COR-L47 (cell line): ENCODE measurements around the gene DLST.

Experiments used
- DNase-seq: peaks from one replicate; lab custom pipeline; 2025; lab: John Stamatoyannopoulos, UW

DLST gene

DNA sequence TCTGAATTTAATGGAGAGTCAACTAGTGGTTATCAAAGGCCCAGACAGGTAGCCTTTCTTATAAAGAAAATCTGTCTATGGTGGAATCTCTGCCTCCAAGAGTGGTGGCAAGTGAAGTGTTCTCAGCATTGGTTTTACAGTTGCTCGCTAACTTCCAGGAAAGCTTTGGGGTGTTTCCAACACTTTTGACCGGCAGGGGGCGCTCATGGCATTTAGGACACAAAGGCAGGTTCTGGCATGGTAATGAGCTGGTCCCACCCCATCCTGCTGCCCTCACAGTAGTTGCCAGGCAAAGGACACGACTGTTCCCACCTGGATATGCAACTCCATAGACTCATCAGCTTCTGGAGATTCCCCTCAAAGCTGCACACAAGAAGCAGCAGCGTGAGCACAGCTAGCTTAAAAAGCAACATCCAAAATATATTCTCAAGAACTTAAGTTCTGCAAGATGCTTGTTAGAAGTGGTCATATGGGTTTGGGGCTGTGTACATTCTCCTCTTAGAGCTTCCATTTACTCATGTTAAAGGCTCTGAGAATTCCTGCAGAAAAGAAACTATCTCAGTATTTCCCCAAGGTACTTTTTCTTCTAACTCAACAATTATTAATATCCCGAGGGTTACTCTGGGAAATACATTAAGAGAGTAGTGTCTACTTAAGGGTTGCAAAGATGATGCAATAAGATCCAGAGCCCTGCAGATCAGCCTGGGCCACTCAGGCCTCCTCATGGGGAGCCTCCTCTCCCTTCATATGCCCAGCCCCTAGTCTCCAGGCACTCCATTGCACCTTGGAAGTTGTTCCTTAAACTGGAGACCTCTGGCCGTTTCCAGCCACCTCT is 20.6 kb upstream of the DLST start:
- peak; percentile 79 for DNase-seq

DNA sequence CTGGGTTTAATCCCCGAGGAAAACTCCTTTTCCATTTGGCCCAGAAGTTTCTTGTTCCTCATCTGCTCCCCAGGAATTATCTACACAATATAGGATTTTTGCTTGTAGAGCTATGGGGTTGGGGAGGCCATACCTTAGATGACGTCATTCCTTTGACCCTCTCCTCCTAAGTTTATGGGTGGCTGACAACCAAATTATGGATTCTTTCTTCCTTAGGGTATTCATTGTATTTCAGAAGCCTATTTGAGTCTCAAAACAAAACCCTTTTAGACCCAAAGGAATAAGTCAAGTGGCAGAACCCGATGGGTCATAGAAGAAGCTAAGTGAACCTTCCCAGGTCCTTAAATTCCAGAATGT is 20.0 kb upstream of the DLST start:
- DNase-seq, result no peak

DNA sequence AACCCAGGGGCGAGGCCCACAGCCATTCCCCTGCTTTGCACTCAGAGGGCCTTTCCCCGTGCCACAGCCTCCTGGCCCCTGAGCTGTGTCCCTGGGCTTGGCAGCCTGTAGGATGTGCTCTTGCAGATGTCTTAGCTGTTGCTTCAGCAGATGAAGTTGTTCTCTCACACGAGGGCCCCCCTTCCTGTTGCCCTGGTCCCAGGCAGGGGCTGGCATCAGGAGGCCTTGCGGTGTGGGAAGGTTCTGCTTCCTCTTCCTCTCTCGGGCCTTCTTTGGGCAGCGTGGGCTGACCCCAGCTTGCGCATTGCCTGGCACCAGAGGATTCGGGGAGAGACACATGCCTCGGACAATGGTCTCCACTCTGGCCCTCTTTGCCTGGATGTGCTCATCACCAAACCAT is 18.4 kb upstream of the DLST start:
- DNase-seq, result no peak

DNA sequence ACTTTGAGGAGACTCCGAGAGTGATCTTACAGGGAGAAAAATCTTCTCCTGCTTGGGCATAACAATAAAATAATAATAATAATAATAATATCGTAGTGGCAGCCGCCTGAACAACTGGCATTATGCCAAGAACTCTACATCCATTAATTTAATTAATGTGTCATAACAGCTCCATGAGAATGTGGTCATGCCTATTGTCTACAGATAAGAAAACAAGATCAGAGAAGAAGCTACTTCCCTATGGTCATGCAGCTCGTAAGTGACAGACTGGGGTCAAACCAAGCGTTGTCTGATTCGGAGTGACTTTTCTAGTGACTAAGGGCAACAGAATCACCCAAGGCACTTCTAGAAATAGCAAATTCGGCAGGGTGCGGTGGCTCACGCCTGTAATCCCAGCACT is 17.5 kb upstream of the DLST start:
- DNase-seq, result no peak

- DNase-seq, result no peak
These were observed 16.6 kb upstream of the DLST start for GRCh38 chr14:74865156-74865555.

- no peak for DNase-seq
These were observed 14.9 kb upstream of the DLST start for GRCh38 chr14:74866708-74867389.

GRCh38 chr14:74867673-74868072 is 14.0 kb upstream of the DLST start:
- DNase-seq, result no peak

DNA sequence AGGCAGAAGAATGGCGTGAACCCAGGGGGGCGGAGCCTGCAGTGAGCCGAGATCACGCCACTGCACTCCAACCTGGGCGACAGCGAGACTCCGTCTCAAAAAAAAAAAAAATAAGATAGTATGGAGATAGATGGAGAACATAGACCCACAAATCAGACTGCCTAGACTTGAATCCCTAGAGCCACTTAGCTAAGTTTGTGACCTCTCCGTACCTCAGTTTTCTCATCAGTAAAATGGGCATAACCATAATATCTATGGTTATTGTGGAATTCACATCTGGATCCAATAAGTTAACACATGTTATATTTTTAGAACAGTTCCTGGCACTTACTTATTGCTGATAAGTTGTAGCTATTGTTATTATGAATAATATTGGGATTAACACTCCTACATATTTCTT is 13.0 kb upstream of the DLST start:
- no peak for DNase-seq

DNA sequence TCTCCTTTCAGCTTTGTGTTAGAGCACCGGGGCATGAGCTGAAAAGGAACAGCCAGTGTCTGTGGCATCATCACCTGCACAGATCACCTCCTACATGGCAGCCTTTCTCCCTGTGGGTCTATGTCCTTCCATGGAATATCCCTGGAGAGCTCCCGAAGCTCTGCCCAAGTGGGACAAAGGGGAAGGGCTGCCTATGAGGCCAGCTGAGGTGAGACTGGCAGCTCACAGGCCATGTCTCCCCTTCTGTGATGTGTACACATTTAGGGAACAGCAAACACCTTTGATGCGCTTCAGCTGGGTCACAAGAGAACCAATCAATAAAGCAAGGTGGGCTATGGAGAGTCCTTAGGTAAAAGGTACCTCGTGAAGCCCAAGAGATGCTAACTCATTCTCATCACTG is 9.9 kb upstream of the DLST start:
- DNase-seq, result no peak

- no peak for DNase-seq
These were observed 6.5 kb upstream of the DLST start for GRCh38 chr14:74875204-74875603.

DNA sequence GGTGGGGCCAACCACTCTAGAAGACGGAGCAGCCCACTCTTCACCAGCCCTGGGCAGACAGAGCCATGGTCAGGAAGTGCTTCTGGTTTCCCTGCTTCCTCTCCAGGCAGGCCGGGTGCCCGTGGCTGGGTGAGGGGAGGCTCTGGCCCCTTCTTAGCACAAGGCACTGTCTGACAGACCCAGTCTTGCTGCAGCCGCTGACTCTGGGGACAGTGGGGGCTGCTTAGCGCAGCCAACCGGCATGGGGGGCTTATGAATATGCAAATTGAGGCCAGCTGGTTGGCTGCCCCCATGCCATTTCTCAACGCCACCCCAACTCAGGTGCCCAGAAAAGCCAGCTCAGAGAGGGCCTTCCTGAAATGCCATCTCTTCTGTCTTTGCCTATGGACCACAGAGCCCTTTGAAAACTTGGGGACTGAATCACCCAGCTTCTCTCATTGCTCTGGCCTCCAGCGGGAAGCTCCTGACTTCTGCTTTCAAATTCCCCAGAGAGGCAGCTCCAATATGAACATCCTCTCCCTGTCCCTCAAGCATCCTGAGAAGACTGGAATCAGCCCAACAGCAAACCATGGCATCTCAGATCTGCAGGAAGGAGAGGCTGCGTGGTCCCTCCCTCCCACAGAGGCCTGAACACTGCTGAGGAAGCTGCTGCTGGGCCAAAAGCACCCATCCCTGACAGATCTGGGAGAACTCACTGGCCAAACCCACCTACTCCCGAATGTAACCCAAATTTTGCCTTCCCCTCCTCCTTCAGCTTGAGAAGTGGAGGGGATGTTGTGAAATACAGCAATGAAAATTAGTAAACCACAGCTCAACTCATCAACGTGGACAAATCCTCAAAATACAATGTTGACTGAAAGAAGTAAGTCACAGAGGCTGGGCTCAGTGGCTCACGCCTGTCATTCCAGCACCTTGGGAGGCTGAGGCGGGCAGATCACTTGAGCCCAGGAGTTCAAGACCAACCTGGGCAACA is 5.5 kb upstream of the DLST start, which contains the start of gene PROX2:
PROX2 (minus strand) TSS at position 205 of the 973 bp plus-strand sequence. CDS start 12,311 bp downstream, outside the sequence.
- DNase-seq, result no peak

- DNase-seq, result no peak
These were observed 2.1 kb upstream of the DLST start for GRCh38 chr14:74879427-74880182.

DNA sequence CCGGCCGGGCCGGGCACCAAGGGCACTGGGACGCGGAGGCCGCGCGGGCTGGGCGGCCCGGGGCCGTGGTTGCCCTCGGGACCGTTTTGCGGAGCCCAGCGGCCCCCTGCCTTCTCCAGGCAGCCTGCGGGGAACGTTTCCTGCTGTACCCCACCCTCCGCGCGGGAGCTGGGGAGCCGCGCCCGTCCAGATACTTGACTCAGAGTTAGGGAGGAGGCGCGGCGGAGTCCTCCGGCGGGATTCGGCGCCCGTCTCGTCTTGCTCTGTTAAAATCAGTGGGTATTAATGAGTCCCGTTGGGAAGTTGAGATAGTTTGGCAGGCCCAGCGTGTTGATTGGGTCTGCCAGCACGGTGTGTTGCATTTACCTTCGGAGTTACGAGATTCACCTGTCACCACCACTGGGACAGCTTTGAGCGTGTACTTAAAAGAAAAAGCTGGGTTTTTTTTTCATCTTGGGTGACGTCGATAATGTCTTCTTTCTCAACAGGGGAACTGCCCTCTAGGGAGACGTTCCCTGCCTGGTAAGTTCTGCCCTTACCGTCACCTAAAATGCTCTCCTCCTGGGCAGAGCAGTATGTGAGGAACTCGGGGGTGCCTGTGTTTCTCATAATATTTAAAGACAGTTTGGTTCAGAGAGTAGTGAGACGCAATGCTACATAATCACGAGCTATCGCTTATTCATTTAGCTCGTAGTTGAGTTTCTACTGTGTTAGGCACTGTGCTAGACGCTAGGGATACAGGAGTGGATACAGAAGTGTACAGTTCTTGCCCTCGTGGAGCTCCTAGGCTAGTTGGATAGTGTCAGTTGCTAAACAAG is 596 bp downstream of the DLST start:
- no peak for DNase-seq

DNA sequence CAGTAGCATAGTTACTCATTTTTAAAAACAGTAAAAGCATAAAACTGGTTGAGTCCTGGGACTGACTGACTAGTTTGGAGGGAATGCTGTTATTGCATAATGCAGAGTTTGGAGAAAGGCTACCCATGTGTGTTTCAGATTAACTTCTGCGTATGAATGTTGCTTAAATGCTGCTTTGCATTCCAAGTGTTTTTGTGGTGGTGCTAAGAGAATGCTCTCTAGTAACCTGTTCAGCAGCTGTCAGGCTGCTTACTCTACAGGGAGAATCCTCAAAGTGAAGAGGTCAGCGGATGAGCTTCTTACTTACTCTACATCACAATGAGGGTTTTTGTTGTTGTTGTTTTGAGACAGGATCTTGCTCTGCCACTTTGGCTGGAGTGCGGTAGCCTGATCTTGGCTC is 4.3 kb downstream of the DLST start:
- DNase-seq, result no peak

- no peak for DNase-seq
These were observed 6.7 kb downstream of the DLST start for GRCh38 chr14:74888164-74889158.

DNA sequence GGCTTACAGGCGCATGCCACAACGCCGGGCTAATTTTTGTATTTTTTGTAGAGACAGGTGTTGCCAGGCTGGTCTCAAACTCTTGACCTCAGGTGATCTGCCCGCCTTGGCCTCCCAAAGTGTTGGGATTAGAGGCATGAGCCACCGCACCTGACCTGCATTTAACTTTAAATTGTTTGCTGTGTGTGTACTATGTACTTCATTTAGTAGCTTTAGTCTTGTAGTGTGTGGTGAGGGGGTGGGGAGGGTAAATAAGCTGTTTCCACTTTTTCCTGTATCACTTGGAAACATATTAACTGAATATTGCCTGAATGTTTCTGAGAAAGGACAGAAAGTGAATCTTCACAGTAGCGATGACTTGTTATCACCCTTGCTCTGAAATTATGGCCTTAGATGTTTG is 8.5 kb downstream of the DLST start:
- no peak for DNase-seq

GRCh38 chr14:74891870-74892269 is 10.2 kb downstream of the DLST start:
- no peak for DNase-seq

DNA sequence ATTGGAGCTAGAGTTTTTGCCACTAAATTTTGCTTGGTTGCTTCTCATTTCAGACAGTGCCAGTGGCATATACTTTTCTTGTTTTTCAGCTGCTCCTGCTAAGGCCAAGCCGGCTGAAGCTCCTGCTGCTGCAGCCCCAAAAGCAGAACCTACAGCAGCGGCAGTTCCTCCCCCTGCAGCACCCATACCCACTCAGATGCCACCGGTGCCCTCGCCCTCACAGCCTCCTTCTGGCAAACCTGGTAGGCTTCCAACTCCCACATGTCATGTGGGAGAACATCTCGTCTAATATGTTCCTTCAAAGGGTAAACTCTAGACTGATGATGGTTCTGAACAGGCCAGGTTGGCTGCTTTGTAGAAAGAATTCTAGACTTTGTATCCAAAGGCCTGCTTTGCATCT is 11.0 kb downstream of the DLST start:
- DNase-seq, result no peak

GRCh38 chr14:74893614-74894091 is 11.9 kb downstream of the DLST start:
- DNase-seq, result no peak
